ENCODE data around the gene CLCN3. TPM values are rescaled to one million over a fixed set of nuclear protein-coding genes. Genes with fewer than 3 reads are reported as not detected.

CLCN3 gene
- total and polyA plus RNA-seq, 2 of the 13 experiments (the other 11 are each of a cell fraction or from before 2014, with no cell fraction given), result 13.6 to 23.7 TPM

GRCh38 chr4:169658196-169658595, 37.8 kb downstream of the CLCN3 start:
- Histone ChIP-seq H3K4me1 (ENCODE audit: insufficient read depth, low read length) (peaks cover 23% of the 10 kb centered on the region), H3K4me2 (ENCODE audit: low read depth, low read length) (no peak overlapping the region), H3K4me3 (replicated peaks in 1 of 3; ENCODE audit: insufficient read depth in 1 of 3, low read depth in 2 of 3, low read length in 3 of 3) (no peak overlapping the region), H4K20me1 (ENCODE audit: insufficient read depth, low read length) (no peaks in the 10 kb centered on the region), H3K79me2 (ENCODE audit: insufficient read depth, low read length) (peaks cover 36% of the 10 kb centered on the region), H3K9ac (ENCODE audit: insufficient read depth, low read depth, low read length) (no peak overlapping the region), H2AFZ (ENCODE audit: low read length) (no peak overlapping the region), H3K27me3 (ENCODE audit: control insufficient read depth in 1 of 2, insufficient read depth in 2 of 2, low read length in 2 of 2) (no peaks in the 10 kb centered on the region), H3K36me3 (replicated peaks in 1 of 2; ENCODE audit: control insufficient read depth in 1 of 2, insufficient read depth in 2 of 2, low read length in 2 of 2) (no peaks in the 10 kb centered on the region), H3K9me3 (ENCODE audit: low read length) (no peaks in the 10 kb centered on the region), H3K27ac (ENCODE audit: extremely low read length, insufficient read depth, low read length) (no peak overlapping the region)
- no peak for DNase-seq (ENCODE audit: low spot score)
- in situ Hi-C loops (cut with HindIII; ENCODE audit: extremely low pct_ligation_motif_present, low pct_unique_long_range_greater_than_20kb), result no loop called here
- intact Hi-C loops (cut with micrococcal nuclease; ENCODE audit: unreplicated experiment), result no loop called here
- WGBS (ENCODE audit: low lambda C conversion rate), result 94% methylated on average over 2 of the region's 2 CpGs
- TF ChIP-seq ZBTB7A (CRISPR knock-in tag; IDR thresholded peaks at IDR 0.05) (no peak), STAT6 (CRISPR knock-in tag; IDR thresholded peaks at IDR 0.05; ENCODE audit: borderline replicate concordance) (no peak), CENPBD1 (CRISPR knock-in tag; IDR thresholded peaks at IDR 0.05; ENCODE audit: borderline replicate concordance, low read depth) (no peak), ZNF510 (CRISPR knock-in tag; IDR thresholded peaks at IDR 0.05; ENCODE audit: low read depth) (no peak), RFX1 (IDR thresholded peaks at IDR 0.05) (no peak), RBFOX2 (IDR thresholded peaks at IDR 0.05; ENCODE audit: low read depth, low read length) (no peak), SATB2 (CRISPR knock-in tag; IDR thresholded peaks at IDR 0.05) (no peak), DPF2 (CRISPR knock-in tag; IDR thresholded peaks at IDR 0.05; ENCODE audit: borderline replicate concordance, low read depth) (no peak), ZNF10 (CRISPR knock-in tag; IDR thresholded peaks at IDR 0.05; ENCODE audit: borderline replicate concordance, low read depth) (no peak), ZNF296 (CRISPR knock-in tag; conservative IDR thresholded peaks at IDR 0.05) (no peak)
- no peak for FAIRE-seq
- ChIA-PET POLR2A (no interaction called here), CTCF (ENCODE audit: low intra/inter-chr PET ratio, low total read pairs) (no interaction called here)
- ATAC-seq, result no peak
- no TSS peak for BruUV-seq (replicated peaks)

Data from HepG2 (cell line).